ENCODE results near the gene KCNC4.

The KCNC4 gene

DNA sequence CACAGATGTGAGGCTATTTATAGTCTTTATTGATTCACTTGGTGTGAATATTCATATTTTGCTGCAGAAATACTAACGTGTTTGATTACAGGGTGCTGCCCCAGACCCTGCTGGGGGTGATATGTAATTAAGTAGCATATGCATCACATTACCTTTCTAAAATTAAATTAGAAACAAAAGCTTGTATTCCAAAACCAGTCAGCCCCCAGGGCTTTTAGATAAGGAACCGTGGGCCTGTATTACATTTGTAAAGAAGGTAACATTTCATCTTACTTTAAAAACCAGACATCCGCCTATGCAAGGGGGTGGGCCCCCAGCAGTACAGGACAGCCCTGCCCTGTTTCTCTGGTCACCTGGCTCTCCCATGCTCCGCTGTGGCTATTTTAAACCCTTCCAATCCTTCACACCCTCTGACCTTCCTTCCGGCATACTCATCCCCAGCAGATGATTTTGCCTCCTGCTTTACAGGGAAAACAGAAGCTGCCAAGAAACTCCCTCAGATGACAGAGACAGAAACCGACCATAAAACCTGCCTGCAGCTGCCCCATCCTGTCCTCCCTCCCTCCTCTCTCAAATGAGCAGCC, 22.0 kb upstream of the KCNC4 start:
- no peak for DNase-seq (ENCODE audit: low read depth in 1 of 2, low spot score in 1 of 2)

DNA sequence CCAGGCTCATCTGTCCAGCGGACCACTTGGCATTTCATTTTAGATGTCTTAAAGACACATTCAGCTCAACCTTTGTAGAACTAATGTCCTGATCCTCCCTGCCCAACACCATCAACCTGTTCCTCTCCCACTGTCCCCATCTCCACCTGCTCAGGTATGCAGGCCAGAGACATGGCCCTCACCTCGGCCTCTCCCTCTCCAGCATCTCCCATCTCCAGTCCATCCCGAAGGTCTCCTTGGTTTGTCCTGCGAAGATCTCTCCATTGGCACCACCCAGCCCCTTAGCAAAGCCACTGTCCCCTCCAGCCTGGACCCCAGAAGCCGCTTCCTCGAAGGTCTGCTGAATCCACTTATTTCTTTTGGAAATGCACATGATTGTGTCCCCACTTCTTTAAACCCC, 20.9 kb upstream of the KCNC4 start:
- DNase-seq (ENCODE audit: low read depth in 1 of 2, low spot score in 1 of 2) = no peak

DNA sequence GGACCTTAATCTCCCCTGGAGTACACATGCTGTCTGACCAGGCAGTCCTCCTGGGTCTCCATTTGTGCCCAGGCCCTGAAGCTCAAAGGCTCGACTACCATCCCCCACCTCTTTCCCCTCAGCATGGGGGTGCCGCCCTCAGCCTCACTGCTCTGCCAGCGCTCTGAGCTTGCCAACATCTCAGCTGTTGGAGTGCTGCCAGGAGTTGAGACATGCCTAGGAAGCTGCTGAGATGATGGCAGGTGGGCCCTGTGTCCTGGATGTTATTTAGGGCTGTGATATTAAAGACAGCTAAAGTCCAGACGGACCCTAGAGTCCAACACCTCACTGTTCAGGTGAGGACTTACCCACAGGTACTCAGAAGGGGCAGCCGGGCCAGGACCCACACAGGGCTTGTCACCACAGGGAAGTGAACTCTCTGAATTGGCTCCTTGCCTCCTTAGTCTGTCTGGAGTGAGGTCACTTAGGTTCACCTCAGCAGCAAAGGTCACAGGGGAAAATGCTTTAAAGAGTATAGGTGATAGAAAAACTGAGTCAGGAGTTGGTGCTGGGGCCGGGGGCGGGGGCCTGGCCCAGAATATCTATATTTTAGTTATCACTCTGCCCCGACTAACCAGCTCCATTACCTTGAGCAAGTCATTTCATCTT, 19.7 kb upstream of the KCNC4 start:
- no peak for DNase-seq (ENCODE audit: low read depth in 1 of 2, low spot score in 1 of 2)

DNA sequence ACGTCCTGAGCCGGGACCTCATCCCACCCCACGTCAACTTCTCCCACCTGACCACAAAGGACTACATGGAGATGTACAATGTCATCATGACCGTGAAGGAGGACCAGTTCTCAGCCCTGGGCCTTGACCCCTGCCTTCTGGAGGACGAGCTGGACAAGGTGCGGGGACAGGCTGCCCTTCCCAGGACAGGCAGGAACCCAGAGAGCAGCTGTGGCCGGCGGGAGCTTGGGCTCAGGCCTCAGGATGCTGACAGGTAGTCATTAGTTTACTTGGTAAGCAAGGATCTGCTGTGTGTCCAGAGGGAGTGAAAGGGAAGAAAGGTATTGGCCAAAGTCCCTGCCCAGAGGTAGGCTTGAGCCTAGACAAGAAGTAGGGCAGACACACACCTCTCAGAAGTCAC, 17.6 kb upstream of the KCNC4 start:
- DNase-seq (ENCODE audit: low read depth in 1 of 2, low spot score in 1 of 2) = no peak

DNA sequence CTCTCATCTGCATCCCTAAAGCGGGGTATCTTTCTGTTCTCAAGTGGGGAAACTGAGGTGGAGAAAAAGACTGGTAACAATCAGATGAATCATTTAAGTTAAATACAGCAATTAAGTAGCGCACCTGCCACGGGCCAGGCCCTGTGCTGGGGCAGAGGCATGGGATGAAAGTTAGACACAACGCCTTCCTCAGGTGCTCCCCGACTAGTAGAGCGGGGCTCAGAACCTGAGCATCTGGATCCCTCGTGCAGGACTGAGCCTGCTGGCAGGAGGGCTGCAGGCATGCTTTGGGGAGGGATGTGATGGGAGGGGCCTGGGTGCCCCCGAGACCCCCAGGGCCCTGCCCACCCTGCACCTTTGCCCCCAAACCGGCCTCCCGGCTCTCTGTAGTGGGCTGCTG, 14.9 kb upstream of the KCNC4 start:
- no peak for DNase-seq (ENCODE audit: low read depth in 1 of 2, low spot score in 1 of 2)

DNA sequence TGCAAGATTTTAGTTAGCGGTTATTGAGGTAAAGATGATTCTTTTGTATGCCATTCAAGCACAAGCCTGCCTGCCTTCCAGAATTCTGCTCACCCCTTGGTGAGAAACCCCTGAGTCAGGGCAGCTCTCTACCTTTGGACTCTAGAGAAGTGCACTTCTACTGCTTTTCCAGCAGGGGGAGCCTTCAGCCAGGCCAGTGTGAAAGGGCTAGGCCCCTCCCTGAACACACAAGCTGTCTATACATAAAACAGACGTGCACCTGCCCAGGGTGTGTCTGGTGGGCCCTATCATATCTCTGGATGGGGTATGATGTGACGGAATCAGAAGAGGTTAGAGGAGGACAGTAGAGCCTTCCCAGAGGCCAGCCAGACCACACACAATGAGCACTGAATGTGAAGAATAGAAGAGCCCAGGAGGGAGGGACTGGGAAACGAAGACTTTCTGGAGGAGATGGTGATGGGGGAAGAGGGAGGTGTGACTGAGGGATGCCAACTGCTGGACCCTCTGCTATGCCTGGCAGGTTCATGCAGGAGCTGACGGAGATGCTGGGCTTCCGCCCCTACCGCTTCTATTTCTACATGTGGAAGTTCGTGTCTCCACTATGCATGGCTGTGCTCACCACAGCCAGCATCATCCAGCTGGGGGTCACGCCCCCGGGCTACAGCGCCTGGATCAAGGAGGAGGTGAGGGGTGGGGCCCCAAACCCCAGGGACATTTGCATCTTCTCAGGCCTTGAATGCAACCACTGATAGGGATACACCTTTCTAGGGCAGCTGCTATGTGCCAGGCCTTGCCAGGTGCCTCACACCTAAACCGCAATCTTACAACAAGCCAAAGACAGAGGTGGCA, 13.0 kb upstream of the KCNC4 start:
- peak in 1 of 2 donors; percentile 24 for DNase-seq (ENCODE audit: low read depth in 1 of 2, low spot score in 1 of 2)

DNA sequence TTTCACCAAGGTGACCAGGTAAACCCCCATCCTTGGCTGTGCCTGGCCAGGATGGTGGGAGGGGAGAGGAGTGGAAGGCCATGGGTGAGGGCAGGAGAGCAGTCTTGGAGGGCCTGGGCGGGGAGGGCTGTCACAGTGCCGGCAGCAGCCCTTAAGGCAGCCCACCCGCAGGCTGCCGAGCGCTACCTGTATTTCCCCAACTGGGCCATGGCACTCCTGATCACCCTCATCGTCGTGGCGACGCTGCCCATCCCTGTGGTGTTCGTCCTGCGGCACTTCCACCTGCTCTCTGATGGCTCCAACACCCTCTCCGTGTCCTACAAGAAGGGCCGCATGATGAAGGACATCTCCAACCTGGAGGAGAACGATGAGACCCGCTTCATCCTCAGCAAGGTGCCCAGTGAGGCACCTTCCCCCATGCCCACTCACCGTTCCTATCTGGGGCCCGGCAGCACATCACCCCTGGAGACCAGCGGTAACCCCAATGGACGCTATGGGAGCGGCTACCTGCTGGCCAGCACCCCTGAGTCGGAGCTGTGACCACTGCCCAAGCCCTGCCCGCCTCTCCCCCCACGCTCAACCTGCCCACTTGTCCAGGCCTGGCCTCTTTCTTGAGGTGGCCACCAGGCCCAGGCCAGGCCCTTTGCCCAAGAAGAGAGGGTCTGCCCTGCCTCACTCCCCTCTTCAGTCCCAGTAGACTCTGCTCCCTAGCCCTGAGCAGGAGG, 12.0 kb upstream of the KCNC4 start:
- no peak for DNase-seq (ENCODE audit: low read depth in 1 of 2, low spot score in 1 of 2)

DNA sequence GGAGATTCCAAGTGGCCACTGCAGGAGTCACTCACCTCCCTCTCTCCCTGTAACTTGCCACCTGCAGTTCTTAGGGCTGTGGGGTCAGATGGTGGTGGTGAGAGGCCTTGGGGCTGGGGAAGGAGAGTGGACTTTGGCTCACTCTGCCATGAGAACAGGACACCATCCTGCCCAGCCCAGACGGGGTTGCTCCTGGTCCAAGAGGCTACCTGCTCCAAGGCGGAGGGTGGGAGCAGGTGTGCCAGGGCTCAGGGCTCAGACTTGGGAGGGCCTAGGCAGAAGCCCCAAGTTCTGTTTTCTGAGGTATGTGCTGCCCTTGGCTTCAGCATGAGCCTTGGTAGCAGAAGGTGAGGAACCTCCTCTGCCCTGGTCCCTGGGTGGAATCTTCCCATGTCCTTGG, 11.4 kb upstream of the KCNC4 start:
- no peak for DNase-seq (ENCODE audit: low read depth in 1 of 2, low spot score in 1 of 2)

DNA sequence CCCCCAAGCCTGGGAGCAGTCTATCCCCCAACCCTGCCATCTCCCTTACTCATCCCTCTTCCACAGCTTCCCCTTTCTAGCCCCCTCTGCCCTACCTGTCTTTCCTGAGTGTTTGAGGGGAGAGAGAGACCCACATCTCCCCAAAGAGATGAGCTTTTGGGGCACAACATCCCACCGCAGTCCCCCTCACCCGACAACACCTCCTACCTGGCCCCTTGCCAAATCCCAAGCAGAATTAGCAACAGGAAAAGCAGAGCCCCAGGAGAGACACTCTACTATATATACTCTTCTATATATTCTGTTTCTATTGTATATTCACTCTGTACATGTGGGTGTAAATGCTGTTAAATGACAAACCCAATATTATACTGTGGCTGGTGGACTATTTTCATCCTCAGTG, 9.9 kb upstream of the KCNC4 start:
- DNase-seq (ENCODE audit: low read depth in 1 of 2, low spot score in 1 of 2) = no peak

DNA sequence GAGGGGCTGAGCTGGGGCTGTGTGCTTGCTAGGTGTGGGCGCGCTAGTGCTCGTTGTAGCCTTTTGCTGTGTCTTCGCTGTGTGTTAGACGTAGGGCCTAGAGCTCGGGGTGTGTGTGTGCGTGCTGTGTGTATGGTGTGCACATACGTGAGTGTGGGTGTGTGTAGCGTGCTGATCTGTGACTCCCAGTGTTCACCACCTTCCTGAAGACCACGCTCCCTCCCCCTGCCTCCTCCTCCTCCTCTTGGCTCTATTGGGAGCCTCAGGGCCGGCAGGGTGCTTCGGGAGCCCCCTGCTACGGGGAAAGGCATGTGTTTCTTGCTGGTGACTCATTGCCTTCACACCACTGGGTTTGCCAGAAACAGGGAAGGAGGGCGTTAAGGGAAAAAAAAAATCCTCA, 9.4 kb upstream of the KCNC4 start:
- DNase-seq (ENCODE audit: low read depth in 1 of 2, low spot score in 1 of 2) = no peak

DNA sequence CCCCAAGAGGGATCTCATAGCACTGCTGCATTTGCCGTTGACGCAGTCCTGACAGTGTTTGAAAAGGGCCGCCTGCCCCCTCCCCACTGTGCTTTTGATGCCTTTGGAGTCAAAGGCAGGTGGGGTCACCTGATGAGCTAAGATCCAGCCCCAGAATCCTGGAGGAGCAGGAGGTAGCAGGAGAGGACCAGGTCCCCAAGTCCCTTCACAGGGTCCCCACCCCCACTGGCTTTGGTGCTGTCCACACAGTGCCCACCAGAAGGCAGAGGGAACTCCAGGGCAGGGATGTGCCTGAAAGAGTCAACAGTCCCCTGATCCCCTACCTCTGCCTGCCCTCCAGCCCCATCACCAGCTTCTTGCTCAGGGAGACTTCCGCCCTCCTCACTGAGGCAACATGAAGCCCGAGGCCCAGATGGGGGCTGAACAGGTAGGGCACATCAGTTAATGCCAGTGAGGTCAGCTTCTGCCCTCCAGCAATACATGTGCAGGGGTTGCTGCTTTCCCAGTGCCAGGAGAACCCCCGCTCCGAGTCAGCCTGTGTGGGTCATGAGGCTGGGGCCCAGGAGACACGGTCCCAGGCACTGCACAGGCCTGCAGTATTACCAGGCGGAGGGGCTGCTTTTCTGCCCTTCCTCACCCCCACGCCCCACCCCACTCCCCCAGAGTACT, 8.8 kb upstream of the KCNC4 start:
- no peak for DNase-seq (ENCODE audit: low read depth in 1 of 2, low spot score in 1 of 2)

DNA sequence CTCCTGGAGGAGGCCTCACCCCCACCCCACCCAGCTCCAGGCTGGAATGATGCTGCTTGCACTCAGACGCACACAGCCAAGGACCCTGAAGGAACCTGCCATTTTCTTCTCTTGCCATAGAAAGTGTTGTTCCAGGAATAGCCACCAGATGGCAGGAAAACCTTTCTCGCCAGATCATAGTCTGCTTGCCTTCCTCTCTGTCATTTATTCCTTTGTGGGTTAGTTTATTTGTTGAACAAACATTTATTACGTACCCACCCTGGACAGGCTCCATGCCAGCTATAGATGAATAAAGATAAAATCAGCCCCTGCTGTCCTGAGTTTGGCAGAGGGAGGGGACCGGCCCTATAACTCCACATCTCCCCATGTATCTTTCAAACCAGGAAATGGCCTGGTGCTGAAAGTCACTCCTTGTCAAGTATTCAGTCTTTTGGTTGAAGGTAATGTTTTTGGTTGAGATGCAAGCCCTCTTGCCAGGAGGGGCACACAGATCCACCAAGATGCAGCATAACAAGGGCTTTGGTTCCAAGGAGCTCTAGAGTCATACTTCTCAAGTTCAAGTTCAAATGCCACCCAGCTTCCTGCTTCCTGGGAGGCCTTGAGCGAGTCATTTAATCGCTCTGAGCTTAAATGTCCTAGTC, 7.0 kb upstream of the KCNC4 start:
- peak in 1 of 2 donors; percentile 44 for DNase-seq (ENCODE audit: low read depth in 1 of 2, low spot score in 1 of 2)

DNA sequence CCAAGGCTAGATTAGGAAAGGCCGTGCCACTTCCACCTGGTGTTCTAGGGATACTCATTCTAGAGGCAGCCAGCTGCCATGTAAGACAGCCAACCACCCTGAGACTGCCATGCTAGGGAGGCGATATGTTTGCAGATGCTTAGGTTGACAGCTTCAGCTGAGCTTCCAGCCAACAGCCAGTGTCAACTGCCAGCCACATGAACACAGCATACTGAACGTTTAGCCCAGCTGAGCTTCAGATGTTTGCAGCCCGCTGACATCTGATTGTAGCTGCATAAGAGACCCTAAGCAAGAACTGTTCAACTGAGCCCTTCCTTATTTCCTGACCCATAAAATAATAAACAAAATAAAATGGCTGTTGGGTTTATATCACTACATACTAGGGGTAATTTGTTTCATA, 5.0 kb upstream of the KCNC4 start:
- no peak for DNase-seq (ENCODE audit: low read depth in 1 of 2, low spot score in 1 of 2)

DNA sequence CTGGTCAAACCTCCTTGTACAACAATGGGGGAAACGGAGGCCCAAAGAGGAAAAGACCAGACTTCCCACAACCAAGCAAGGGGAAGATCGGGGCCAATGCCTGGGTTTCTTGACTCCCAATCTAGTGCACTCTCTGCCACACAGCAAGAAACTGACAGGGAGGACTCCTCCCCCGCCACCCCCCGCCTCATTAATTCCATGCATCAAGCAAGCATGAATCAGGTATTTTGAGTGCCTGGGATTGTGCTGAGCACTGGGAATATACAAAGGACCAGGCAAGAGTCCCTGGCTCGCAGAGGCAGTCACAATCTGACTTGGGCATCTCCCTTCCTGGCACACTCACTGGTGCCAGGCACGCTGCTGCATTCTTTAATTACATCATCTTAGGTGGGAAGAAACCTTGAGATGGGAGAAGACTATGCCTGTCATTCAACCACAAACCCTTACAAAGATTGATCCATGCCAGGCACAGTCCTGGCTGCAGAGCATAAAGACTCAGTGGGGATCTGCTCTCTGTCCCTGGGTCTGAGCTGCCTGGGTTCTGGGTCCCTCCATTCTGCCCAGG, 4.4 kb upstream of the KCNC4 start:
- DNase-seq (ENCODE audit: low read depth in 1 of 2, low spot score in 1 of 2) = no peak

DNA sequence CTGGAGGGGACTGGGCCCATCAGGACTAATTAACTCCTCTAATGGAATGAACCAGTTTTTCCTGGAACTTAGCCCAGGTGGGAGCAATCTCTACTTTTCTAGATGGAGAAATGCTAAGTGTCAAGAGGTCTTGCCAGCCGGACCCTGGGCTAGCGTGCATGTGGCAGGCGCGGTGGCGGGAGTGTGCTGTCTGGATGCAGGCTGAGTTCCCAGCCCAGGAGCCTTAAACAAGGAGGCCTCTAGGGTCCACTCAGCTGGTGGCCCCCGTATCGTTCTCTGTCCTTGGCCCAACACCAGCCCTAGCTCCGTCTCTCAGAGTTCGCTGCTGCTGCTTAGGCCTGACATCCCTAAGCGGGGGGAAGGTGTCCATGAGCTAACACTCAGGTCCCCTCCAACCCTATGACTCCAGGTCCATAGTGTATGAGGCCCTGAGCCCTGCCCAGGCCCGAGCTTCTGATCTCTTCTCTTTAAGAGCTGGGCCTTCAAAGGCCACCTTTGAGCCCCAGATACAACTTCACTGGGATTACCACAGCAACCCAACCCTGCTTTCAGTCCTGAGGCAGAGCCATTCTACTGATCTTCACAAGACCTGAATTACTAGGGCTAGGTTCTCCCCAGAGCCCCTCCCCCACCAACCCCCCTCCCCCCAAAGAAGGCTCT, 3.7 kb upstream of the KCNC4 start:
- no peak for DNase-seq (ENCODE audit: low read depth in 1 of 2, low spot score in 1 of 2)

DNA sequence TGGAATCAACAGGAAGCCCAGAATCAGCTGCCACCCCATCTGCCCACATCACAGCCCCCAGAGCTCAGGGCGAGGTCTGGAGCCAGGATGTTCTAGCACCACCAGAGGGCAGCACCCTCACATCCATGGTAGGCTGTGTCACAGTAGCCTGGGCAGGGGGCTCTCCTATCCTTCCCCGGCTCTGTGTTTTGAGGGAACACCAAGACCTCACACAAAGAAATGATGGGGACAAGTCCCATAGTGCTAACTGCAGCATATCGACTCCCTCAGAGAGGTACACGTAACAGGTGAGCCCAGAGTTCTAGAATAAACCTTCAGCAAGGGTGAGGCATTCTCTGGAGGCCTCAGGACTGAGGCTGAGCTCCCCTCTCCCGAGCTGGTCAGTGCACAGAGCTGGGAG, 2.3 kb upstream of the KCNC4 start:
- DNase-seq (ENCODE audit: low read depth in 1 of 2, low spot score in 1 of 2) = peak; percentile 57 to 68

DNA sequence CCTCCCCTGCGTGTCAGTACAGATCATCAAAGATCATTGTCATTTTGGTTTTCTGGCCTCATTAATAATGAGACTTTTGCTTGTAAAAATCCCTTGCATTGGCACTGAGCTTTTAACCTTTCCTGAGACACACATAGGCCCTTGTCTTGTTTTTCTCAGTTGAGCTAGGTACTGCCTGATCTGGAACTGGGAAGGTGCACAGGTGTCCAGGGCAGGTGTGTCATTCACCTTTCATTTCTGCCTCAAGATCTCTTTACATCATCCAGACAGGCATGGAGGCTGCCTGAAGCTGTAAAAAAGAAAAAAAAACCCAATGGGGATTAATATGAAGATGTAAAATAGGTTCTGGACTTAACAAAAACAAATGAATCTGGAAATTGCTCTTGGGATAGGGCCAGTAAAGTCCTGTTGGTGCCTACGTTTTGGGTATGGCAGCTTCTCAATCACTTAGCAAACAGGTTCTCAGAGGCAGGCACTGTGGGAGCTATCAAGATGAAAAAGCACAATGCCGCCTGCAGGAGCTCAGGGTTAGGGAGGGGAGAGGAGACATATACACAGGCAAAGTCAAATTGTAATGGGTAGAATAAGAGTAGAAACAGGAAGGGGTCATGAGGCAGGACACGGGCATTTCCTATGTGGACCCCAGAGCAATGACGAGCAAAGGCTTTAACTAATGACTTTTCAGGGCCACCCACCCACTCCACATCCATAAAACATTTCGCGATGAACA, 1.0 kb upstream of the KCNC4 start:
- no peak for DNase-seq (ENCODE audit: low read depth in 1 of 2, low spot score in 1 of 2)

DNA sequence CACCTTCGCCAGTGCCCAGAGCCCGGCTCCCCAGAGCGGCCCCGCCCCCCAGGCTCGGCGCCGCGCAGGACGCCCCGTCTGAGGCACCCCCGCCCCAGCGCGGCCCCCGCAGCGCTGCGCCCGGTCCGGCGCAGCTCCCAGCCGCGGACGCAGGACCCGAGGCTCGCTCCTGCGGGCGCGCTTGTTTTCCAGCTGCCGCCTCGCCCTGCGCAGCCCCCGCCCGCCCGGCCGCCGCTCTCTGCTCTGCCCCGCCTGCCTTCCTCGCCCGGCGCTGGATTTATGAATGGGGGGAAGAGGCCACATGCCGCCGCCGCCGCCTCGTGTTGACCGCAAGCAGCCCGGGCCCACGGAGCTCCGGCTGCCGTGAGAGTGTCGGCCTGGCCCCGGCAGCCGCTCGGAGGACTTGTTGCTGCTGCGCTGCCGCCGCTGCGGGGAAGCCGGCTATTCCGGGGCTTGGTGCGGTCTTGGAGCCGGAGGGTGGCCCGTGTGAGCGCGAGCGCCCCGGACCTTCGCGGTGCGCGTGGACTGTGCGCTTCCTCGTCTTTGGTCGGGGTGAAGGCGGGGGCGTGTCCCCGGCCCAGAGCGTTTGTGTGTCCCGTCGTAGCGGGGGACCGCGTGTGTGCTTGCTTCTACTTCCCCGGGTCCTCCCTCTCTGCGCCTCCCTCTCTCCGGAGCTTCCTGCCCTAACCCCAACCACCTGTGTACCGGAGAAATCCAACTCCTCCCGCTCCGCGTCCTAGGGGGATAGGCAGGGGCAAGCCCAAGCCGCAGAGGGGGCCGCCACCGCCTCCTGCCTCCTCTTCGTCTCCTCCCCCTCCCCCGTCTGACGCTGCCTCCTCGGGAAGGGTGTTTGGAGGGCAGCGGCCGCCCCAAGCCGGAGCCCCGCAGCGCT, 736 bp downstream of the KCNC4 start:
- DNase-seq (ENCODE audit: low read depth in 1 of 2, low spot score in 1 of 2) = peak; percentile 18 to 27

Data from activated T-helper 1 cell treated with anti-CD3 and anti-CD28 coated beads, Interleukin-2, amount 50 U/mL, for 16 hours (primary cell).